Measurements from ENCODE around the gene CNTNAP2. TPM values are rescaled to one million over a fixed set of nuclear protein-coding genes. Genes with fewer than 3 reads are reported as not detected.

Gene CNTNAP2
- total RNA-seq, 1 experiment from 2014 or later = 42.5 TPM

DNA sequence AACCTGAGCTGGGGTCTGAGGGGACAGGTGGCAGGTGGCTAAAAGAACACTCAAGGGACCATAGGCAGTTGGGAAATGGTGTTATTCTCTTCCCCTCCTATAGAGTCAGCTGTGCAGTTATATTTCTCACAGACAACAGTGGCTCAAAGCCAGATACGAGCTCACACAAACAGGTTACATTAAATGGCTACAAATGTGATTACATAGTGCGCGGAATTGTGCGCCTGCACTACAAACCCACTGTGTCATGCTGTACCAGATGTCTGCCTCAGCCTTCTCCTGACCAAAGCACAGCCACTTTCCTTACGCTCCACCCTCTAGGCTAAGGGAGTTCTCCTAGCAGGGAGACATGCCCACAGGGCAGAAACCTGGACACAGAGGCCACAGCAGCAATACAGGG, 387.2 kb downstream of the CNTNAP2 start:
- no peaks in the 10 kb centered on the region for H3K27me3 Mint-ChIP-seq (ENCODE audit: insufficient read depth, unreplicated experiment)
- POLR2A ChIA-PET = no interaction called here

DNA sequence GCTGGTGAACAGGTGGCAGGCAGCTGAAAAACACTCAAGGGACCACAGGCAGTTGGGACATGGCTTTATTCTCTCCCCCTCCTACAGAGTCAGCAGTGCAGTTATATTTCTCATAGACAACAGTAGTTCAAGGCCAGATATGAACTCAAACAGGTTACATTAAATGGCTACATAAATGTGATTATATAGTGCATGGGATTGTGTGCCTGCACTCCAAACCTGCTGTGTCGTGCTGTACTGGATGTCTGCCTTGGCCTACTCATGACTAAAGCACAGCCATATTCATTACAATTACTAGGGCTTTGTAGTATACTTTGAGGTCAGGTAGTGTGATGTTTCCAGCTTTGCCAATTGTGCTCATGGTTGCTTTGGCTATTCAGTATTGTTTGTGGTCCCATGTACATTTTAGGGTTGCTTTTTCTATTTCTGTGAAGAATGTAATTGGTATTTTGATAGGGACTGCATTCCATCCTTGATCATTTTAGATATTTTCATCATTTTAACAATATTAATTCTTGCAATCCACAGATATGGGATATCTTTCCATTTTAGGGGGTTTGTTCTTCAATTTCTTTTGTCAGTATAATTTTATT, 393.6 kb downstream of the CNTNAP2 start:
- Mint-ChIP-seq H3K9me3 (ENCODE audit: unreplicated experiment) (peaks cover 33% of the 10 kb centered on the region), H3K36me3 (ENCODE audit: insufficient read depth, unreplicated experiment) (no peaks in the 10 kb centered on the region), H3K4me3 (ENCODE audit: unreplicated experiment) (no peak overlapping the region), H3K27me3 (ENCODE audit: insufficient read depth, unreplicated experiment) (no peaks in the 10 kb centered on the region), H3K4me1 (ENCODE audit: low read depth, unreplicated experiment) (no peaks in the 10 kb centered on the region), H3K27ac (ENCODE audit: unreplicated experiment) (no peak overlapping the region)
- no peak overlapping the region for H3K4me3 ChIP-seq (ENCODE audit: low read depth, low read length)
- intact Hi-C loops (cut with micrococcal nuclease; ENCODE audit: unreplicated experiment) = no loop called here
- no peaks in the 10 kb centered on the region for H3K4me1 ChIP-seq
- TF ChIP-seq, protein P1, sequence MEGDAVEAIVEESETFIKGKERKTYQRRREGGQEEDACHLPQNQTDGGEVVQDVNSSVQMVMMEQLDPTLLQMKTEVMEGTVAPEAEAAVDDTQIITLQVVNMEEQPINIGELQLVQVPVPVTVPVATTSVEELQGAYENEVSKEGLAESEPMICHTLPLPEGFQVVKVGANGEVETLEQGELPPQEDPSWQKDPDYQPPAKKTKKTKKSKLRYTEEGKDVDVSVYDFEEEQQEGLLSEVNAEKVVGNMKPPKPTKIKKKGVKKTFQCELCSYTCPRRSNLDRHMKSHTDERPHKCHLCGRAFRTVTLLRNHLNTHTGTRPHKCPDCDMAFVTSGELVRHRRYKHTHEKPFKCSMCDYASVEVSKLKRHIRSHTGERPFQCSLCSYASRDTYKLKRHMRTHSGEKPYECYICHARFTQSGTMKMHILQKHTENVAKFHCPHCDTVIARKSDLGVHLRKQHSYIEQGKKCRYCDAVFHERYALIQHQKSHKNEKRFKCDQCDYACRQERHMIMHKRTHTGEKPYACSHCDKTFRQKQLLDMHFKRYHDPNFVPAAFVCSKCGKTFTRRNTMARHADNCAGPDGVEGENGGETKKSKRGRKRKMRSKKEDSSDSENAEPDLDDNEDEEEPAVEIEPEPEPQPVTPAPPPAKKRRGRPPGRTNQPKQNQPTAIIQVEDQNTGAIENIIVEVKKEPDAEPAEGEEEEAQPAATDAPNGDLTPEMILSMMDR (IDR thresholded peaks at IDR 0.05; ENCODE audit: insufficient read depth in 1 of 2, low read depth in 1 of 2, low read length in 1 of 2, severe bottlenecking in 1 of 2, unreplicated experiment in 1 of 2) = no peak
- CTCF ChIA-PET = no interaction called here
- peaks cover 21% of the 10 kb centered on the region for H3K9me3 ChIP-seq
- no TSS peak for BruUV-seq (replicated peaks)
- no peaks in the 10 kb centered on the region for H3K36me3 ChIP-seq (ENCODE audit: control insufficient read depth, insufficient read depth, low read length)
- no peak for DNase-seq
- POLR2A ChIA-PET = no interaction called here
- H3K27me3 ChIP-seq (replicated peaks; ENCODE audit: control insufficient read depth, insufficient read depth, low read length) = no peaks in the 10 kb centered on the region

More for the DNA sequence above, 387.2 kb downstream of the CNTNAP2 start:
- no peak overlapping the region for H3K4me3 Mint-ChIP-seq (ENCODE audit: unreplicated experiment)
- H3K36me3 Mint-ChIP-seq (ENCODE audit: insufficient read depth, unreplicated experiment) = no peaks in the 10 kb centered on the region
- H3K27ac Mint-ChIP-seq (ENCODE audit: unreplicated experiment) = no peak overlapping the region
- H3K36me3 ChIP-seq (ENCODE audit: control insufficient read depth, insufficient read depth, low read length) = no peaks in the 10 kb centered on the region
- no peaks in the 10 kb centered on the region; the same call in 1 of the 2 replicates for H3K9me3 ChIP-seq
- peaks cover 10% of the 10 kb centered on the region for H3K9me3 Mint-ChIP-seq (ENCODE audit: unreplicated experiment)
- CTCF ChIA-PET = no interaction called here
- no peaks in the 10 kb centered on the region for H3K4me1 ChIP-seq
- BruUV-seq (replicated peaks) = no TSS peak
- intact Hi-C loops (cut with micrococcal nuclease; ENCODE audit: unreplicated experiment) = no loop called here
- no peaks in the 10 kb centered on the region for H3K27me3 ChIP-seq (replicated peaks; ENCODE audit: control insufficient read depth, insufficient read depth, low read length)
- TF ChIP-seq, protein P1 (IDR thresholded peaks at IDR 0.05; ENCODE audit: insufficient read depth in 1 of 2, low read depth in 1 of 2, low read length in 1 of 2, severe bottlenecking in 1 of 2, unreplicated experiment in 1 of 2) = no peak
- H3K4me1 Mint-ChIP-seq (ENCODE audit: low read depth, unreplicated experiment) = no peaks in the 10 kb centered on the region
- DNase-seq = no peak
- H3K4me3 ChIP-seq (ENCODE audit: low read depth, low read length) = no peak overlapping the region

DNA sequence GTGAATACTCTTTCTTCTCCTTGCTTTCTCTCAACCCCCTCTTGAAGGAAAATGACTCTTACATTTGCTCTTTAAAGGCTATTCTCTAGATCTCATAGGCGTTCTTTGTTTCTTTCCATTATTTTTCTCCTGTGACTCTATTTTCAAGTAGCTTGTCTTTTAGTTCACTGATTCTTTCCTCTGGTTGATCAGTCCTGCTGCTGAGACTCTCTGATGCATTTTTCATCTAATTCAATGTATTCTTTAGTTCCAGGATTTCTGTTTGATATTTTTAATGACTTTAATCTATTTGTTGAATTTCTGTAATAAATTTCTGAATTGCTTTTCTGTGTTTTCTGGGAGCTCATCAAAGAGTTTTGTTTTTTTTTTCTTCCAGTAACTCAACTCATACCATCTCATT, 397.7 kb downstream of the CNTNAP2 start:
- CTCF ChIA-PET = no interaction called here
- no peak for DNase-seq
- BruUV-seq (replicated peaks) = no TSS peak
- Histone ChIP-seq H3K27me3 (replicated peaks; ENCODE audit: control insufficient read depth, insufficient read depth, low read length) (no peaks in the 10 kb centered on the region), H3K4me1 (no peaks in the 10 kb centered on the region), H3K4me3 (ENCODE audit: low read depth, low read length) (no peak overlapping the region), H3K9me3 (peaks cover 21% of the 10 kb centered on the region), H3K36me3 (ENCODE audit: control insufficient read depth, insufficient read depth, low read length) (no peaks in the 10 kb centered on the region)
- TF ChIP-seq, protein P1 (IDR thresholded peaks at IDR 0.05; ENCODE audit: insufficient read depth in 1 of 2, low read depth in 1 of 2, low read length in 1 of 2, severe bottlenecking in 1 of 2, unreplicated experiment in 1 of 2) = no peak
- Mint-ChIP-seq H3K27ac (ENCODE audit: unreplicated experiment) (no peak overlapping the region), H3K9me3 (ENCODE audit: unreplicated experiment) (peaks cover 33% of the 10 kb centered on the region), H3K4me3 (ENCODE audit: unreplicated experiment) (no peak overlapping the region), H3K4me1 (ENCODE audit: low read depth, unreplicated experiment) (no peaks in the 10 kb centered on the region), H3K27me3 (ENCODE audit: insufficient read depth, unreplicated experiment) (no peaks in the 10 kb centered on the region), H3K36me3 (ENCODE audit: insufficient read depth, unreplicated experiment) (no peaks in the 10 kb centered on the region)
- POLR2A ChIA-PET = no interaction called here
- intact Hi-C loops (cut with micrococcal nuclease; ENCODE audit: unreplicated experiment) = no loop called here

All from Caco-2 (cell line).